Breast epithelium (tissue), 3 donors: Measurements from ENCODE around the gene KPNA1.

Experiments
- POLR2A ChIP-seq: fragments of 450-650 bp; IDR thresholded peaks from one replicate; pipeline ENCODE4 v1.6.1; 2016; ENCODE audit warnings: antibody characterized with exemption, mild to moderate bottlenecking, moderate library complexity
- POLR2AphosphoS5 ChIP-seq, 3 donors: sonication (generic); formaldehyde crosslinking; IDR thresholded peaks; one replicate each; pipeline ENCODE4 v1.6.1; 2017; ENCODE audit warnings: antibody characterized with exemption in 3 of 3
- TF ChIP-seq, protein P1 (sequence below), 3 donors: fragments of 450-650 bp; IDR thresholded peaks; one replicate each; pipeline ENCODE4 v1.5.1; 2016 to 2017; ENCODE audit warnings: antibody characterized with exemption in 3 of 3, mild to moderate bottlenecking in 3 of 3, moderate library complexity in 3 of 3

DNA sequence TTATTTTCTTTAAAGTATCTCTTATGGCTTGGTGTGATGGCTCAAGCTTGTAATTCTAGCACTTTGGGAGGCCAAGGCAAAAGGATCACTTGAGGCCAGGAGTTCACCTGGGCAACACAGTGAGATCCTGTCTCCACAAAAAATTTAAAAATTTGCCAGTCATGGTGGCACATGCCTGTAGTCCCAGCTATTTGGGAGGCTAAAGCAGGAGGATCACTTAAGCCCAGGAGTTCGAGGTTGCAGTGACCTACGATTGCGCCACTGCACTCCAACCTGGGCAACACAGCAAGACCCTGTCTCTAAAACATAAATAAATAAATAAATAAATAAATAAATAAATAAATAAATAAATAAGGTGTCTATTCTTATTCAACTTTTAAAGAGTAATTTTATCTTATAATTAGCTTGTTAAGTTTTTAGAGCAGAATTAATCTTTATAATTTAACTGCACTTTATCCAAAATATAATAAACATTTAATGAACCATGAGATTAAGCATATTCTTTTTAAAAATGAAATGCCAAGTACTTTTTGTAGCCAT, 48.0 kb downstream of the KPNA1 start:
- TF ChIP-seq, protein P1, sequence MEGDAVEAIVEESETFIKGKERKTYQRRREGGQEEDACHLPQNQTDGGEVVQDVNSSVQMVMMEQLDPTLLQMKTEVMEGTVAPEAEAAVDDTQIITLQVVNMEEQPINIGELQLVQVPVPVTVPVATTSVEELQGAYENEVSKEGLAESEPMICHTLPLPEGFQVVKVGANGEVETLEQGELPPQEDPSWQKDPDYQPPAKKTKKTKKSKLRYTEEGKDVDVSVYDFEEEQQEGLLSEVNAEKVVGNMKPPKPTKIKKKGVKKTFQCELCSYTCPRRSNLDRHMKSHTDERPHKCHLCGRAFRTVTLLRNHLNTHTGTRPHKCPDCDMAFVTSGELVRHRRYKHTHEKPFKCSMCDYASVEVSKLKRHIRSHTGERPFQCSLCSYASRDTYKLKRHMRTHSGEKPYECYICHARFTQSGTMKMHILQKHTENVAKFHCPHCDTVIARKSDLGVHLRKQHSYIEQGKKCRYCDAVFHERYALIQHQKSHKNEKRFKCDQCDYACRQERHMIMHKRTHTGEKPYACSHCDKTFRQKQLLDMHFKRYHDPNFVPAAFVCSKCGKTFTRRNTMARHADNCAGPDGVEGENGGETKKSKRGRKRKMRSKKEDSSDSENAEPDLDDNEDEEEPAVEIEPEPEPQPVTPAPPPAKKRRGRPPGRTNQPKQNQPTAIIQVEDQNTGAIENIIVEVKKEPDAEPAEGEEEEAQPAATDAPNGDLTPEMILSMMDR (IDR thresholded peaks at IDR 0.05): no peak
- no peak for TF ChIP-seq POLR2A
- no peak for TF ChIP-seq POLR2AphosphoS5 (IDR thresholded peaks at IDR 0.05)
